Stomach (tissue), 9 donors: Measurements from ENCODE around the gene D2HGDH. TPM values are rescaled to one million over a fixed set of nuclear protein-coding genes. Genes with fewer than 3 reads are reported as not detected.

Experiments used
- DNase-seq, 2 donors: peaks; one replicate each; pipeline versions ENCODE4 v3.0.0 to v3.0.0-alpha.2; 2013 to 2019
- H3K27ac ChIP-seq, 5 donors: fragments of 200-600 bp in 4 of 5; sonication (generic) in 4 of 5; one replicate each; pipeline ENCODE4 v1.5.1; 2013 to 2019; ENCODE audit warnings: mild to moderate bottlenecking in 1 of 5, moderate library complexity in 1 of 5
- H3K27me3 ChIP-seq, 3 donors: fragments of 200-600 bp; sonication (generic); one replicate each; pipeline ENCODE4 v1.5.1; 2017 to 2019; ENCODE audit warnings: mixed run types in 1 of 3
- H3K36me3 ChIP-seq, 4 donors: fragments of 200-600 bp; sonication (generic); 1 replicate in 3 of 4; 2 replicates in 1 of 4; pipeline ENCODE4 v1.5.1; 2016 to 2019
- H3K4me1 ChIP-seq, 4 donors: fragments of 200-600 bp; sonication (generic); one replicate each; pipeline ENCODE4 v1.5.1; 2016 to 2019
- H3K4me3 ChIP-seq, 4 donors: fragments of 200-600 bp; sonication (generic) in 3 of 4; one replicate each; pipeline ENCODE4 v1.5.1; 2016 to 2019; ENCODE audit warnings: mild to moderate bottlenecking in 1 of 4
- H3K9me3 ChIP-seq, 4 donors: fragments of 200-600 bp; sonication (generic); one replicate each; pipeline ENCODE4 v1.5.1; 2016 to 2019
- CTCF ChIP-seq, 7 experiments: fragments of 450-650 bp in 4 of 7; fragments of 200-600 bp in 3 of 7; sonication (generic) in 3 of 7; IDR thresholded peaks; one replicate each; pipeline ENCODE4 v1.5.1; 2016 to 2019; ENCODE audit warnings: antibody characterized with exemption in 7 of 7, control low read depth in 2 of 7, mild to moderate bottlenecking in 1 of 7
- EP300 ChIP-seq: sonication (generic); formaldehyde crosslinking; IDR thresholded peaks from one replicate; pipeline ENCODE4 v1.6.1; 2017; ENCODE audit warnings: antibody characterized with exemption
- POLR2A ChIP-seq, 4 donors: fragments of 450-650 bp; IDR thresholded peaks; one replicate each; pipeline ENCODE4 v1.6.1; 2016; ENCODE audit warnings: antibody characterized with exemption in 4 of 4, control low read depth in 2 of 4, mild to moderate bottlenecking in 1 of 4, moderate library complexity in 1 of 4
- POLR2AphosphoS5 ChIP-seq, 3 donors: sonication (generic); formaldehyde crosslinking; IDR thresholded peaks; one replicate each; pipeline ENCODE4 v1.6.1; 2016; ENCODE audit warnings: antibody characterized with exemption in 3 of 3
- WGBS, 5 donors: extraction: QIAGEN DNeasy Blood & Tissue Kit in 3 of 5; methylation state at CpG; one replicate each; pipeline versions ENCODE4 v1.1.5 to v1.1.7; 2013 to 2018; 5-methylcytosine and 5-hydroxymethylcytosine counted together
- intact Hi-C: fragments of 100-400 bp; cut with DNase I; formaldehyde crosslinking; loops from one replicate; pipeline ENCODE4 v1.15.1; 2023; ENCODE audit warnings: low total_unique reads
- polyA plus RNA-seq, 3 donors: library from polyadenylated mRNA; stranded (reverse); fragments of 200-250 nt; gene quantifications; one replicate each; pipeline ENCODE4 v1.2.3, GENCODE V29; 2013
- total RNA-seq, 5 donors: library from RNA; depleted of rRNA; stranded (reverse); fragments of >200 nt; gene quantifications; one replicate each; pipeline versions ENCODE4 v1.1.0 to v1.2.3, GENCODE V29; 2014 to 2016
- donor health status: healthy with polysubstance abuse.
- donor health status: Bipolar disorder and iron deficiency.
- donor health status: healthy.

D2HGDH gene
- total and polyA plus RNA-seq, 8 donors: 17.3 to 369 (median 27.9) TPM

- Histone ChIP-seq H3K9me3 (no peaks in the 10 kb centered on the region), H3K27me3 (no peaks in the 10 kb centered on the region), H3K4me3 (no peak overlapping the region), H3K4me1 (no peaks in the 10 kb centered on the region), H3K27ac (no peak overlapping the region), H3K36me3 (peaks cover 31 to 97% (median 95%) of the 10 kb centered on the region in 4 donors)
- no peak for TF ChIP-seq POLR2A (IDR thresholded peaks at IDR 0.05)
- TF ChIP-seq POLR2AphosphoS5 (IDR thresholded peaks at IDR 0.05): no peak
- TF ChIP-seq CTCF (IDR thresholded peaks at IDR 0.05): no peak
- no peak for TF ChIP-seq EP300
- WGBS, 5 donors: 95 to 98% (median 98%) methylated on average over 6 to 14 of the region's 14 CpGs
- intact Hi-C loops: no loop called here
- no peak for DNase-seq
Observed at GRCh38 chr2:241752253-241752652, 17.8 kb downstream of the D2HGDH start.

- Histone ChIP-seq H3K9me3 (no peaks in the 10 kb centered on the region), H3K4me3 (no peak overlapping the region), H3K27ac (no peak overlapping the region), H3K36me3 (peaks cover 35 to 97% (median 96%) of the 10 kb centered on the region in 4 donors), H3K4me1 (no peaks in the 10 kb centered on the region), H3K27me3 (no peaks in the 10 kb centered on the region)
- intact Hi-C loops: no loop called here
- no peak for DNase-seq
- TF ChIP-seq POLR2AphosphoS5 (IDR thresholded peaks at IDR 0.05): no peak
- TF ChIP-seq EP300: no peak
- TF ChIP-seq POLR2A (IDR thresholded peaks at IDR 0.05): no peak
- TF ChIP-seq CTCF (IDR thresholded peaks at IDR 0.05): no peak
- WGBS, 5 donors: 90 to 94% (median 90%) methylated on average over 13 to 21 of the region's 21 CpGs
Observed at GRCh38 chr2:241752689-241753276, 18.4 kb downstream of the D2HGDH start.

GRCh38 chr2:241753493-241753892 is 19.1 kb downstream of the D2HGDH start:
- no peaks in the 10 kb centered on the region for H3K27me3 ChIP-seq
- H3K9me3 ChIP-seq: no peaks in the 10 kb centered on the region
- intact Hi-C loops: no loop called here
- 95 to 98% (median 97%) methylated on average over 16 to 17 of the region's 17 CpGs for WGBS, 5 donors
- no peak overlapping the region for H3K27ac ChIP-seq
- TF ChIP-seq CTCF (IDR thresholded peaks at IDR 0.05) (no peak), POLR2A (IDR thresholded peaks at IDR 0.05) (no peak), EP300 (no peak), POLR2AphosphoS5 (IDR thresholded peaks at IDR 0.05) (no peak)
- DNase-seq: no peak
- peaks cover 35 to 100% (median 96%) of the 10 kb centered on the region in 4 donors for H3K36me3 ChIP-seq
- H3K4me3 ChIP-seq: no peak overlapping the region
- no peaks in the 10 kb centered on the region for H3K4me1 ChIP-seq

- no peak overlapping the region for H3K27ac ChIP-seq
- H3K36me3 ChIP-seq: peaks cover 35 to 100% (median 96%) of the 10 kb centered on the region in 4 donors
- no peak for DNase-seq
- H3K9me3 ChIP-seq: no peaks in the 10 kb centered on the region
- 94 to 98% (median 97%) methylated on average over 20 of the region's 20 CpGs for WGBS, 5 donors
- intact Hi-C loops: no loop called here
- no peaks in the 10 kb centered on the region for H3K4me1 ChIP-seq
- H3K4me3 ChIP-seq: no peak overlapping the region
- H3K27me3 ChIP-seq: no peaks in the 10 kb centered on the region
- TF ChIP-seq POLR2AphosphoS5 (IDR thresholded peaks at IDR 0.05) (no peak), POLR2A (IDR thresholded peaks at IDR 0.05) (no peak), EP300 (no peak), CTCF (IDR thresholded peaks at IDR 0.05) (no peak)
Observed at GRCh38 chr2:241754042-241754441, 19.6 kb downstream of the D2HGDH start.
